Effector memory CD4-positive, alpha-beta T cell (primary cell): Measurements from ENCODE around the gene KLHL4.
"Not testable (repeated sequence)": the region's sequence is repeated elsewhere in the genome, so short reads cannot be mapped to it uniquely, and the experiment has no call there.

ENCODE experiments used
- DNase-seq, 3 donors: peaks; one replicate each; pipeline ENCODE4 v3.0.0-alpha.2; 2020
- H3K27ac ChIP-seq: 2 replicates; pipeline ENCODE4 v1.7.0; 2013; ENCODE audit warnings: mild to moderate bottlenecking, low read length, moderate library complexity; ENCODE audit not compliant: insufficient read depth, poor library complexity, severe bottlenecking
- H3K27me3 ChIP-seq: replicated peaks from 2 replicates; pipeline ENCODE4 v1.7.0; 2013; ENCODE audit warnings: mild to moderate bottlenecking, low read length; ENCODE audit not compliant: insufficient read depth, control insufficient read depth, poor library complexity, severe bottlenecking
- H3K36me3 ChIP-seq: 2 replicates; pipeline ENCODE4 v1.7.0; 2013; ENCODE audit warnings: mild to moderate bottlenecking, low read length, moderate library complexity; ENCODE audit not compliant: control insufficient read depth, insufficient read depth
- H3K4me1 ChIP-seq: 2 replicates; pipeline ENCODE4 v1.7.0; 2013; ENCODE audit warnings: low read length, mild to moderate bottlenecking; ENCODE audit not compliant: control insufficient read depth, insufficient read depth, poor library complexity, severe bottlenecking
- H3K4me3 ChIP-seq: 2 replicates; pipeline ENCODE4 v1.7.0; 2013; ENCODE audit warnings: low read length, low read depth, mild to moderate bottlenecking; ENCODE audit not compliant: insufficient read depth, poor library complexity, severe bottlenecking
- H3K9me3 ChIP-seq: 2 replicates; pipeline ENCODE4 v1.7.0; 2013; ENCODE audit warnings: mild to moderate bottlenecking, low read length, moderate library complexity; ENCODE audit not compliant: control insufficient read depth

KLHL4 gene

DNA sequence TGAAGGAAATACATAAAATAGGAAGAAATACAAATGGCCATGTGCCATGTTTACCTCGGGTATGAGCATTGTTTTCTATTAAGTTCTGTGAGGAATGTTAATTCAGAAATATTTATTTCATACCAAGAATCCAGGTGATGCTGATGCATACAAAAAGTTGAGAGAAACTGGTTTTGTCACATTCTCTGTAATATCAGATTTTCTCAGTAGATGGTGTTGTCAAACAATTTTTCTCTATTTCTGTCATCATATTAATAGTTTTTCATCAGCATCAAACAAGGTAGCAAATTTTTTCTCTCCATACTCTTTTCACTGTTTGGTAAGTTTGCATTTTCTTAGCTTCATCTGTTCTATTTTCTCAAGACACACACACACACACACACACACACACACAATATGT is 179.8 kb downstream of the KLHL4 start:
- DNase-seq, result no peak
- no peaks in the 10 kb centered on the region for H3K4me1 ChIP-seq
- no peak overlapping the region for H3K27ac ChIP-seq
- H3K27me3 ChIP-seq, result no peaks in the 10 kb centered on the region
- H3K4me3 ChIP-seq, result no peak overlapping the region
- no peaks in the 10 kb centered on the region for H3K9me3 ChIP-seq
- H3K36me3 ChIP-seq, result no peaks in the 10 kb centered on the region

DNA sequence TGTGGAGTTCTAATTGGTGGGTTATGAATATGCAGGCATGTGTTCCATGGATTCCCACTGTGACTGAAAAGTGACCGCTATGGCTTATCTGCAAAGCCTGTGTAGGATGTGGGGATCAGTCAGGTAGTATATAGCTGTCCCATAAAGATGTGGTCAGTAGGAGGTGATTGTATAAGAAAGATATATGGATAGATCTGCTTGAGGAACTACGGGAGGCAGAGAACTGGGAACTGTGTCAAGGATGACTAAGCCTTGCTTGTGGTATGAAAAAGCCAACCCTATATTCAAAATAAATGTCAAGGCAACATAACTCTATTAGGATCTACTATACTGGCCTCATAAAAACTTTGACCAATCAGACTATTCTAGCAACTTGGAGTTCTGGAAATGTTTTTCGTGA is 185.2 kb downstream of the KLHL4 start:
- H3K4me3 ChIP-seq, result no peak overlapping the region
- H3K27me3 ChIP-seq, result no peaks in the 10 kb centered on the region
- H3K9me3 ChIP-seq, result no peaks in the 10 kb centered on the region
- H3K4me1 ChIP-seq, result no peaks in the 10 kb centered on the region
- DNase-seq, result no peak
- H3K36me3 ChIP-seq, result no peaks in the 10 kb centered on the region
- H3K27ac ChIP-seq, result no peak overlapping the region

- not testable (repeated sequence) for DNase-seq, H3K36me3 ChIP-seq, H3K27ac ChIP-seq, H3K4me1 ChIP-seq, H3K4me3 ChIP-seq, H3K9me3 ChIP-seq, H3K27me3 ChIP-seq
Observed at GRCh38 chrX:87703469-87703868, 185.9 kb downstream of the KLHL4 start.

DNA sequence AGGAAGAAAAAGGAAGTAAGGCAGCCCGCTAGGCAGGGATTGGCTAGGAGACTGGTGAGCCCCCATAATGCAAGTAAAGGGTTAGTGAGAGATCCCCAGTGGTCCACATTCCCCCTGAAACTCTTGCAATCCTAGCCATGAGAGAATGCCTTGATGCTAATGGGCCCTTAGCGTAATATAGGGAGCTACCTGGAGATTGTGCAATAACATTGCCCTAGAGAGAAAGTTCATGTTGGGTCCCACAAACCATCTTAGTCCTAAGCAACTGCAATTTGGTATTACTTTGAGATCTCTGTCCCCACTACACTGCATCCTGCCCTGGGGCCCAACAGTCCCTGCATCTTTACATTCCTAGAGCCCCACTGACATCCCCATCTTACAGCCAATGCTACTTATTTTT is 188.5 kb downstream of the KLHL4 start:
- H3K27ac ChIP-seq, result no peak overlapping the region
- H3K36me3 ChIP-seq, result no peaks in the 10 kb centered on the region
- no peaks in the 10 kb centered on the region for H3K9me3 ChIP-seq
- no peaks in the 10 kb centered on the region for H3K27me3 ChIP-seq
- no peak overlapping the region for H3K4me3 ChIP-seq
- H3K4me1 ChIP-seq, result no peaks in the 10 kb centered on the region
- no peak for DNase-seq

GRCh38 chrX:87710580-87710979 is 193.0 kb downstream of the KLHL4 start:
- Histone ChIP-seq H3K4me3 (no peak overlapping the region), H3K27ac (no peak overlapping the region), H3K4me1 (no peaks in the 10 kb centered on the region), H3K36me3 (no peaks in the 10 kb centered on the region), H3K27me3 (no peaks in the 10 kb centered on the region), H3K9me3 (no peaks in the 10 kb centered on the region)
- DNase-seq, result no peak
